Activated CD8-positive, alpha-beta T cell treated with anti-CD3 and anti-CD28 coated beads, Interleukin-2, amount 10 ng/mL, durations not matched to agents 7 days and 5 days (primary cell): ENCODE data around the gene ZNF221. TPM values are rescaled to one million over a fixed set of nuclear protein-coding genes. Genes with fewer than 3 reads are reported as not detected.

Experiments used
- ATAC-seq: fragments of 150-1000 bp; cut with Tn5 transposase; one replicate; pipeline ENCODE4 v1.10.0; 2021; ENCODE audit warnings: moderate library complexity
- CTCF ChIA-PET: fragments of 350-600 bp; sonication (Branson Sonifier 250); formaldehyde crosslinking; loops from one replicate; lab custom pipeline; 2021; ENCODE audit warnings: antibody characterized with exemption; lab: Charles Lee
- POLR2A ChIA-PET: fragments of 350-600 bp; sonication (Branson Sonifier 250); formaldehyde crosslinking; loops from one replicate; lab custom pipeline; 2021; ENCODE audit warnings: antibody characterized with exemption; lab: Charles Lee
- DNase-seq: peaks from one replicate; pipeline ENCODE4 v3.0.0-alpha.2; 2020
- H3K27ac Mint-ChIP-seq: one replicate; pipeline ENCODE4 v1.8.0; 2021; ENCODE audit warnings: mild to moderate bottlenecking, mixed read lengths
- H3K27me3 Mint-ChIP-seq: one replicate; pipeline ENCODE4 v1.8.0; 2021; ENCODE audit warnings: low read depth, mixed read lengths
- H3K36me3 Mint-ChIP-seq: one replicate; pipeline ENCODE4 v1.8.0; 2021; ENCODE audit warnings: low read depth, mixed read lengths
- H3K4me1 Mint-ChIP-seq: one replicate; pipeline ENCODE4 v1.8.0; 2021; ENCODE audit warnings: low read depth, mixed read lengths
- H3K4me3 Mint-ChIP-seq: one replicate; pipeline ENCODE4 v1.8.0; 2021; ENCODE audit warnings: mild to moderate bottlenecking, mixed read lengths
- H3K9me3 Mint-ChIP-seq: one replicate; pipeline ENCODE4 v1.8.0; 2022; ENCODE audit warnings: mixed read lengths; ENCODE audit not compliant: insufficient read depth
- total RNA-seq, 2 experiments: library from RNA; stranded (reverse); gene quantifications; one replicate each; pipeline ENCODE4 v1.2.3, GENCODE V29; 2021

The ZNF221 gene
- total RNA-seq, 2 experiments from 2014 or later, result 1.9 TPM

DNA sequence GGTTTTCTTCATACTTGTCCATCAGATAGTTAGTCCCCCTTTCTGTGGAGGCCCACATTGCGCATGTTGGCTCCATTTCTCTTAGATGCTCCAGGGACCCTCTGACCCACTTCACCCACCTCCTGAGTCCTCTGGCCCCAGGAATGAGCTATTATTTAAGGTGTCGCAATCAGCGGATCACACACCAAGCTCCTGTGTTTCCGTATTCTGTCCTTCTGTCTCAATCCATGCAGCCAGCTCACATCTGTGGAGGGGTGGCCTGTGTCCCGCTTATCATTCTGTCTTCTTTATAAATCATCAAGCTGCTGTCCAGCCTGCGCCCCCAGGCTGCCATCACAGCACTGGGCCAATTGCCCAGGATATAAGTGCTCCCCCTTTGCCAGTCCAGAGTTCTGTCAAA, 56.4 kb downstream of the ZNF221 start:
- no peaks in the 10 kb centered on the region for H3K27me3 Mint-ChIP-seq
- H3K4me3 Mint-ChIP-seq, result no peak overlapping the region
- DNase-seq (no peak), ATAC-seq (no peak)
- peaks cover 9% of the 10 kb centered on the region for H3K4me1 Mint-ChIP-seq
- ChIA-PET CTCF (no interaction called here), POLR2A (no interaction called here)
- H3K27ac Mint-ChIP-seq, result no peak overlapping the region
- H3K9me3 Mint-ChIP-seq, result peaks cover 51% of the 10 kb centered on the region
- peaks cover 67% of the 10 kb centered on the region for H3K36me3 Mint-ChIP-seq

GRCh38 chr19:44010468-44010867, 59.4 kb downstream of the ZNF221 start:
- ATAC-seq, result no peak
- Mint-ChIP-seq H3K36me3 (peaks cover 70% of the 10 kb centered on the region), H3K27me3 (no peaks in the 10 kb centered on the region), H3K4me1 (no peaks in the 10 kb centered on the region), H3K4me3 (no peak overlapping the region), H3K9me3 (peaks cover 78% of the 10 kb centered on the region), H3K27ac (no peak overlapping the region)
- ChIA-PET CTCF (no interaction called here), POLR2A (no interaction called here)
- DNase-seq, result no peak

Other genes starting within 250 kb of the ZNF221 start
- not detected for gene IRGC, start 235.2 kb upstream of the ZNF221 start, total RNA-seq
- 10 to 100 TPM; 60.0 to 65.1 TPM for gene SMG9, start 196.3 kb upstream of the ZNF221 start, total RNA-seq
- gene KCNN4, start 170.3 kb upstream of the ZNF221 start, total RNA-seq, result 10 to 100 TPM; 28.8 to 31.9 TPM
- gene LYPD5, start 148.8 kb upstream of the ZNF221 start, total RNA-seq, result 1 to 10 TPM in 1 of 2 experiments, under 1 TPM in 1; 0.70 to 1.1 TPM
- gene ZNF283, start 123.9 kb upstream of the ZNF221 start, total RNA-seq, result 1 to 10 TPM; 4.9 to 6.9 TPM
- 1 to 10 TPM; 1.6 to 2.6 TPM for gene ZNF404, start 67.3 kb upstream of the ZNF221 start, total RNA-seq
- gene ZNF45, start 15.9 kb upstream of the ZNF221 start, total RNA-seq, result 10 to 100 TPM; 14.0 to 16.5 TPM
- gene ZNF155, start 33.0 kb downstream of the ZNF221 start, total RNA-seq, result 1 to 10 TPM; 2.2 to 3.0 TPM
- 1 to 10 TPM; 4.4 to 5.0 TPM for gene ZNF230, start 51.7 kb downstream of the ZNF221 start, total RNA-seq
- 1 to 10 TPM; 2.6 to 3.0 TPM for gene ZNF222, start 74.2 kb downstream of the ZNF221 start, total RNA-seq
- gene ZNF223, start 100.8 kb downstream of the ZNF221 start, total RNA-seq, result not detected
- 1 to 10 TPM; 2.2 to 2.5 TPM for gene ZNF284, start 120.9 kb downstream of the ZNF221 start, total RNA-seq
- 10 to 100 TPM; 26.3 to 27.7 TPM for gene ZNF224, start 143.1 kb downstream of the ZNF221 start, total RNA-seq
- gene ZNF225, start 162.2 kb downstream of the ZNF221 start, total RNA-seq, result 1 to 10 TPM; 4.1 to 4.5 TPM
- gene ZNF234, start 190.3 kb downstream of the ZNF221 start, total RNA-seq, result 10 to 100 TPM in 1 of 2 experiments, 1 to 10 TPM in 1; 9.6 to 10.1 TPM
- 10 to 100 TPM; 12.9 to 14.7 TPM for gene ZNF226, start 213.9 kb downstream of the ZNF221 start, total RNA-seq